Peyer's patch (tissue), 4 donors: Measurements from ENCODE around the gene C1GALT1.

ENCODE experiments used
- POLR2A ChIP-seq, 2 donors: fragments of 450-650 bp; IDR thresholded peaks; one replicate each; pipeline ENCODE4 v1.5.1; 2017; ENCODE audit warnings: antibody characterized with exemption in 2 of 2, mild to moderate bottlenecking in 2 of 2, moderate library complexity in 2 of 2
- TF ChIP-seq, protein P1 (sequence below), 6 experiments: fragments of 450-650 bp in 4 of 6; fragments of 200-600 bp in 2 of 6; sonication (generic) in 1 of 6; IDR thresholded peaks; one replicate each; pipeline ENCODE4 v1.5.1; 2017 to 2019; ENCODE audit warnings: antibody characterized with exemption in 6 of 6, mild to moderate bottlenecking in 3 of 6, moderate library complexity in 1 of 6

DNA sequence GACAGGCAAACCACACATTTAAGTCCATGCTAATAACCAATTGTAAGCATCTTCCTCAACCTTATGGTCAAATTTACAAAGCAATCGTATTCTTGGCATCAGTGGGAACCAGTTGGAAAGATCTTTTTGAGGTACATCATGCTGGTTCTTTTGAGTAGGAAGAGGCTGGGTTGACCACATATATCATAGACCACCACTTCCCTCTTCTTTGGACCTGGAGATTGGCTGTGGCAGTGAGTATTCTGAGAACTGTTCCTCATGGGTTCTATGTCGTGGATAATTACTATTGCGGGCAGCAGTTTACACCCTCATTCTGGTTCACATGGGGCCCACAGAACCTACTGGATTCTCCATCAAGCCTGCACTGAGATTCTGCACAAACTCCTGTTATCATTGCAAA lies 35.5 kb upstream of the C1GALT1 start:
- TF ChIP-seq, protein P1, sequence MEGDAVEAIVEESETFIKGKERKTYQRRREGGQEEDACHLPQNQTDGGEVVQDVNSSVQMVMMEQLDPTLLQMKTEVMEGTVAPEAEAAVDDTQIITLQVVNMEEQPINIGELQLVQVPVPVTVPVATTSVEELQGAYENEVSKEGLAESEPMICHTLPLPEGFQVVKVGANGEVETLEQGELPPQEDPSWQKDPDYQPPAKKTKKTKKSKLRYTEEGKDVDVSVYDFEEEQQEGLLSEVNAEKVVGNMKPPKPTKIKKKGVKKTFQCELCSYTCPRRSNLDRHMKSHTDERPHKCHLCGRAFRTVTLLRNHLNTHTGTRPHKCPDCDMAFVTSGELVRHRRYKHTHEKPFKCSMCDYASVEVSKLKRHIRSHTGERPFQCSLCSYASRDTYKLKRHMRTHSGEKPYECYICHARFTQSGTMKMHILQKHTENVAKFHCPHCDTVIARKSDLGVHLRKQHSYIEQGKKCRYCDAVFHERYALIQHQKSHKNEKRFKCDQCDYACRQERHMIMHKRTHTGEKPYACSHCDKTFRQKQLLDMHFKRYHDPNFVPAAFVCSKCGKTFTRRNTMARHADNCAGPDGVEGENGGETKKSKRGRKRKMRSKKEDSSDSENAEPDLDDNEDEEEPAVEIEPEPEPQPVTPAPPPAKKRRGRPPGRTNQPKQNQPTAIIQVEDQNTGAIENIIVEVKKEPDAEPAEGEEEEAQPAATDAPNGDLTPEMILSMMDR (IDR thresholded peaks at IDR 0.05) = no peak
- no peak for TF ChIP-seq POLR2A (IDR thresholded peaks at IDR 0.05)
